Right atrium auricular region (tissue), 2 donors: ENCODE data around the gene DENND6A. TPM values are rescaled to one million over a fixed set of nuclear protein-coding genes. Genes with fewer than 3 reads are reported as not detected.
"Not testable (repeated sequence)": the region's sequence is repeated elsewhere in the genome, so short reads cannot be mapped to it uniquely, and the experiment has no call there.

Experiments
- DNase-seq: peaks from one replicate; pipeline ENCODE4 v3.0.0-alpha.2; 2019; ENCODE audit warnings: low spot score
- H3K27ac ChIP-seq, 2 donors: fragments of 200-600 bp; sonication (generic); 1 replicate in 1 of 2; 2 replicates in 1 of 2; pipeline ENCODE4 v1.5.1; 2016 to 2019
- H3K27me3 ChIP-seq, 2 donors: fragments of 200-600 bp; sonication (generic); one replicate each; pipeline versions ENCODE4 v1.5.1 to v1.6.0; 2017 to 2019
- H3K36me3 ChIP-seq: fragments of 200-600 bp; sonication (generic); one replicate; pipeline ENCODE4 v1.5.1; 2016
- H3K4me1 ChIP-seq, 2 donors: fragments of 200-600 bp; sonication (generic); one replicate each; pipeline versions ENCODE4 v1.5.1 to v1.6.0; 2017 to 2019
- H3K4me3 ChIP-seq, 2 donors: fragments of 200-600 bp; sonication (generic); 1 replicate in 1 of 2; 2 replicates in 1 of 2; pipeline ENCODE4 v1.5.1; 2017 to 2019; ENCODE audit warnings: mild to moderate bottlenecking in 1 of 2, moderate library complexity in 1 of 2
- H3K9me3 ChIP-seq, 2 donors: fragments of 200-600 bp; sonication (generic); one replicate each; pipeline ENCODE4 v1.5.1; 2019
- total RNA-seq, 2 donors: library from RNA; depleted of rRNA; stranded (reverse); fragments of >200 nt; gene quantifications; one replicate each; pipeline ENCODE4 v1.1.0, GENCODE V29; 2016
- TF ChIP-seq, protein P1 (sequence below), 2 donors: fragments of 200-600 bp; sonication (generic); IDR thresholded peaks; one replicate each; pipeline ENCODE4 v1.5.1; 2019; ENCODE audit warnings: antibody characterized with exemption in 2 of 2

The DENND6A gene
- total RNA-seq, 2 donors from 2014 or later: 12.7 to 13.3 TPM

DNA sequence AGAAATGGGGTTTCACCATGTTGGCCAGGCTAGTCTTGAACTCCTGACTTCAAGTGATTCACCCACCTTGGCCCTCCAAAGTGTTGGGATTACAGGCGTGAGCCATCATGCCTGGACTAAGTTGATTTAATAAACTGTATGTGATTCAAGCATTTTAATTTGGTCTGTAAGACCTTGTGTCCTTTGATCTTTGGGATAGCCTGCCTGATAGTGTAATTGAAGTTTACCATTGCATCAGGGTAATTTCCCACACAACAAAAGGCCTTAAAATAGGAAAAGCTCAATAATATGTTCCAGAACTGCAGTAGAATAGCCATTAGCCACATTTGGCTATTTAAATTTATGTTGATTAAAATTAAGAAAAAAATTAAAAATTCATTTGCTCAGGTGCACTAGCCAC lies 25.2 kb upstream of the DENND6A start:
- Histone ChIP-seq H3K9me3 (no peaks in the 10 kb centered on the region), H3K4me3 (no peak overlapping the region), H3K27ac (no peak overlapping the region), H3K36me3 (no peaks in the 10 kb centered on the region), H3K4me1 (no peaks in the 10 kb centered on the region), H3K27me3 (no peaks in the 10 kb centered on the region)
- TF ChIP-seq, protein P1, sequence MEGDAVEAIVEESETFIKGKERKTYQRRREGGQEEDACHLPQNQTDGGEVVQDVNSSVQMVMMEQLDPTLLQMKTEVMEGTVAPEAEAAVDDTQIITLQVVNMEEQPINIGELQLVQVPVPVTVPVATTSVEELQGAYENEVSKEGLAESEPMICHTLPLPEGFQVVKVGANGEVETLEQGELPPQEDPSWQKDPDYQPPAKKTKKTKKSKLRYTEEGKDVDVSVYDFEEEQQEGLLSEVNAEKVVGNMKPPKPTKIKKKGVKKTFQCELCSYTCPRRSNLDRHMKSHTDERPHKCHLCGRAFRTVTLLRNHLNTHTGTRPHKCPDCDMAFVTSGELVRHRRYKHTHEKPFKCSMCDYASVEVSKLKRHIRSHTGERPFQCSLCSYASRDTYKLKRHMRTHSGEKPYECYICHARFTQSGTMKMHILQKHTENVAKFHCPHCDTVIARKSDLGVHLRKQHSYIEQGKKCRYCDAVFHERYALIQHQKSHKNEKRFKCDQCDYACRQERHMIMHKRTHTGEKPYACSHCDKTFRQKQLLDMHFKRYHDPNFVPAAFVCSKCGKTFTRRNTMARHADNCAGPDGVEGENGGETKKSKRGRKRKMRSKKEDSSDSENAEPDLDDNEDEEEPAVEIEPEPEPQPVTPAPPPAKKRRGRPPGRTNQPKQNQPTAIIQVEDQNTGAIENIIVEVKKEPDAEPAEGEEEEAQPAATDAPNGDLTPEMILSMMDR (IDR thresholded peaks at IDR 0.05): no peak
- no peak for DNase-seq

DNA sequence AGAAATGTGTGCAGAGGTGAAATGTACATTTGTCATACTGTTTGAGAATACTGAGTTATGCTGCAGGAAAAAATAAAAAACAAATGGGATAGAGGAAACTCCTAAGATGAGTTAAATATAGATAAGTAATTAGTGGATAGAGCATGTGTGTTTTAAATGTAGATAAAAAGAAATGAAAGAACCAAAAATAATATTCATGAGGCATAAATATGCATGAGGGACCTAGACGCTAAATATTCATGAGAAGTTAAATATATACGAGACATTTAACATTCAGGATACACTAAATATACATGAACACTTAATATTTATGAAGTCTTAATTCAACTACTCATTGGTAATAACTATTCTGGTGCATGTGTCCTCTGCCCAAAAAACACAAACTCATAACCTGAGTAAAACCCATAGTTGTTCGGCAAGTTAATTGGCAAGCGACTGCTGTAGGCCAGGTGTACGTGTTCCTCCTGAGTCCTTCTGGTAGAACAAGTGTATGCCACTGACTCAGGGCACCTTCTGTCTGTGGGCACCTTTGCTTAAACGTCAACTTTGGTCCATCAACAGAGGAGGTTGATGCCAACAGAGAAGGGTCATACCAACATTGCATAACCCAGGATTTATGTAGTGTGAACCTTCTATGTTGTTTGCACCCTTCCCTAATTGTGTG lies 24.5 kb upstream of the DENND6A start:
- DNase-seq: no peak
- Histone ChIP-seq H3K27me3 (no peaks in the 10 kb centered on the region), H3K4me1 (no peaks in the 10 kb centered on the region), H3K36me3 (no peaks in the 10 kb centered on the region), H3K27ac (no peak overlapping the region), H3K4me3 (no peak overlapping the region), H3K9me3 (no peaks in the 10 kb centered on the region)
- TF ChIP-seq, protein P1 (IDR thresholded peaks at IDR 0.05): no peak

DNA sequence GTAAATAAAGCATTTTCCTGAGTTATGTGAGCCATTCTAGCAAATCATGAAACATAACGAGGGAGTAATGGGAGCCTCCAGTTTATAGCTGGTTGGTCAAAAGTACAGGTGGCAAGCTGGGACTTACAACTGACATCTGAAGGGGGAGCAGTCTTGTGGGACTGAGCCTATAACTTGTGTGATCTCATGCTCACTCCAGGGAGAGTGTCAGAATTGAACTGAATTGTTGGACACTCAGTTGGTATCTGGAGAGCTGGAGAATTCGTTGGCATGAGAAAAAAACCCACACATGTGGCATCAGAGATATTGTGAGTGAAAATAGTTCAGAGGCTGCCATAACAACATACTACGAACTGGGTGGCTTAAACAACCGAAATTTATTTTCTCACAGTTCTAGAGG lies 22.8 kb upstream of the DENND6A start:
- Histone ChIP-seq H3K27ac (no peak overlapping the region), H3K27me3 (no peaks in the 10 kb centered on the region), H3K4me3 (no peak overlapping the region), H3K4me1 (no peaks in the 10 kb centered on the region), H3K36me3 (no peaks in the 10 kb centered on the region), H3K9me3 (no peaks in the 10 kb centered on the region)
- TF ChIP-seq, protein P1 (IDR thresholded peaks at IDR 0.05): no peak
- DNase-seq: no peak

DNA sequence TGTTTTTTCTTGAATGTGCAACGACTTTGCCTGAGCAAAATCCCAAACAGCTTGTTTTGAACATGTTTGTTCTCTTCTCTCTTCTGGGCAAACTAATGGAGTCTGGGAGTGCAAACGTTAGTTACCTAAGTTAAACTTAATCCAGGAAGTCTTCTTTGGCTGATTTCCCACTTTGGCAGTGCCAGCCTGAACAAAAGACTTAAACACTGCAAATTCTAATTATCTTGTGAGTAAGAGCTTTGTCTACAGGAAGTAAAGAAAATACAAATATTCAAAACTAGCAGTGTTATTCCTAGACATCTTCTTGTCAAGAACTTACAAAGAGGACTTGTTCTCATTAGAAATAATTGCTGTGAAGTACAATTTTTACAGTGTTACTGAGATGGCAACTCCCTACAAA lies 16.7 kb upstream of the DENND6A start:
- Histone ChIP-seq H3K9me3 (no peaks in the 10 kb centered on the region), H3K4me3 (no peak overlapping the region), H3K4me1 (no peaks in the 10 kb centered on the region), H3K27ac (no peak overlapping the region), H3K36me3 (no peaks in the 10 kb centered on the region), H3K27me3 (no peaks in the 10 kb centered on the region)
- TF ChIP-seq, protein P1 (IDR thresholded peaks at IDR 0.05): no peak
- DNase-seq: no peak

- Histone ChIP-seq H3K36me3 (no peaks in the 10 kb centered on the region), H3K9me3 (no peaks in the 10 kb centered on the region), H3K27ac (no peak overlapping the region), H3K27me3 (no peaks in the 10 kb centered on the region), H3K4me1 (no peaks in the 10 kb centered on the region), H3K4me3 (no peak overlapping the region)
- TF ChIP-seq, protein P1 (IDR thresholded peaks at IDR 0.05): no peak
- no peak for DNase-seq
These were observed 16.2 kb upstream of the DENND6A start for GRCh38 chr3:57709031-57709430.

DNA sequence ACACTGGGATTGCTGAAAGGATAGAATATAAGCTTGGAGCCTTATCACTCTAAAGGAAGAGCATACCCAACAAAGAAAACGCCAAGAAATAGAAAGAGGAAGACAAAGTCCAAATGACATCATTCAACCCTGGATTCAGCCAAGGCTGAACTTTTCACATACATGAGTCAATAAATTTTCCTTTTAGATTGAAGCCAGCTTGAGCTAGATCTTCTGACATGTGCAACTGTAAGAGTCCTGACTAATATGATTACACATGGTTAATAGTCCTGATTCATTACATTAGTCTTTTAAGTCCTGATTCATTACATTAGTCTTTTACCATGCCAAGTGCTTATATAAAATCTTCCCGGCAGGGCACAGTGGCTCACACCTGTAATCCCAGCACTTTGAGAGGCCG lies 13.6 kb upstream of the DENND6A start:
- no peak for DNase-seq
- H3K27me3 ChIP-seq: no peaks in the 10 kb centered on the region
- TF ChIP-seq, protein P1 (IDR thresholded peaks at IDR 0.05): no peak

GRCh38 chr3:57705351-57705750 lies 12.5 kb upstream of the DENND6A start:
- not testable (repeated sequence) for DNase-seq, H3K4me1 ChIP-seq, H3K27ac ChIP-seq, H3K27me3 ChIP-seq, H3K4me3 ChIP-seq, H3K36me3 ChIP-seq, H3K9me3 ChIP-seq

More for the DNA sequence above, 13.6 kb upstream of the DENND6A start:
- Histone ChIP-seq H3K4me1 (no peaks in the 10 kb centered on the region), H3K36me3 (no peaks in the 10 kb centered on the region), H3K27ac (no peak overlapping the region), H3K9me3 (no peaks in the 10 kb centered on the region), H3K4me3 (no peak overlapping the region)
